ENCODE data around the gene NBAS.

- TF ChIP-seq CTCF (IDR thresholded peaks at IDR 0.05) (no peak), POLR2AphosphoS5 (IDR thresholded peaks at IDR 0.05; ENCODE audit: low read depth, low read length) (no peak), YY1 (IDR thresholded peaks at IDR 0.05; ENCODE audit: low read depth) (no peak), EP300 (IDR thresholded peaks at IDR 0.05; ENCODE audit: borderline replicate concordance in 1 of 2, low read depth in 1 of 2, low read length in 1 of 2) (no peak), TEAD4 (IDR thresholded peaks at IDR 0.05; ENCODE audit: borderline replicate concordance, insufficient read depth) (no peak), JUND (IDR thresholded peaks at IDR 0.05) (no peak), TAF1 (IDR thresholded peaks at IDR 0.05; ENCODE audit: borderline replicate concordance, low read depth, low read length) (no peak), GATA2 (CRISPR knock-in tag; IDR thresholded peaks at IDR 0.05) (no peak), EZH2phosphoT487 (IDR thresholded peaks at IDR 0.05; ENCODE audit: borderline replicate concordance, low read depth) (no peak)
- TF ChIP-seq, protein P1, sequence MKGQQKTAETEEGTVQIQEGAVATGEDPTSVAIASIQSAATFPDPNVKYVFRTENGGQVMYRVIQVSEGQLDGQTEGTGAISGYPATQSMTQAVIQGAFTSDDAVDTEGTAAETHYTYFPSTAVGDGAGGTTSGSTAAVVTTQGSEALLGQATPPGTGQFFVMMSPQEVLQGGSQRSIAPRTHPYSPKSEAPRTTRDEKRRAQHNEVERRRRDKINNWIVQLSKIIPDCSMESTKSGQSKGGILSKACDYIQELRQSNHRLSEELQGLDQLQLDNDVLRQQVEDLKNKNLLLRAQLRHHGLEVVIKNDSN (IDR thresholded peaks at IDR 0.05; ENCODE audit: borderline replicate concordance, low read depth): no peak
- TF ChIP-seq, protein P2, sequence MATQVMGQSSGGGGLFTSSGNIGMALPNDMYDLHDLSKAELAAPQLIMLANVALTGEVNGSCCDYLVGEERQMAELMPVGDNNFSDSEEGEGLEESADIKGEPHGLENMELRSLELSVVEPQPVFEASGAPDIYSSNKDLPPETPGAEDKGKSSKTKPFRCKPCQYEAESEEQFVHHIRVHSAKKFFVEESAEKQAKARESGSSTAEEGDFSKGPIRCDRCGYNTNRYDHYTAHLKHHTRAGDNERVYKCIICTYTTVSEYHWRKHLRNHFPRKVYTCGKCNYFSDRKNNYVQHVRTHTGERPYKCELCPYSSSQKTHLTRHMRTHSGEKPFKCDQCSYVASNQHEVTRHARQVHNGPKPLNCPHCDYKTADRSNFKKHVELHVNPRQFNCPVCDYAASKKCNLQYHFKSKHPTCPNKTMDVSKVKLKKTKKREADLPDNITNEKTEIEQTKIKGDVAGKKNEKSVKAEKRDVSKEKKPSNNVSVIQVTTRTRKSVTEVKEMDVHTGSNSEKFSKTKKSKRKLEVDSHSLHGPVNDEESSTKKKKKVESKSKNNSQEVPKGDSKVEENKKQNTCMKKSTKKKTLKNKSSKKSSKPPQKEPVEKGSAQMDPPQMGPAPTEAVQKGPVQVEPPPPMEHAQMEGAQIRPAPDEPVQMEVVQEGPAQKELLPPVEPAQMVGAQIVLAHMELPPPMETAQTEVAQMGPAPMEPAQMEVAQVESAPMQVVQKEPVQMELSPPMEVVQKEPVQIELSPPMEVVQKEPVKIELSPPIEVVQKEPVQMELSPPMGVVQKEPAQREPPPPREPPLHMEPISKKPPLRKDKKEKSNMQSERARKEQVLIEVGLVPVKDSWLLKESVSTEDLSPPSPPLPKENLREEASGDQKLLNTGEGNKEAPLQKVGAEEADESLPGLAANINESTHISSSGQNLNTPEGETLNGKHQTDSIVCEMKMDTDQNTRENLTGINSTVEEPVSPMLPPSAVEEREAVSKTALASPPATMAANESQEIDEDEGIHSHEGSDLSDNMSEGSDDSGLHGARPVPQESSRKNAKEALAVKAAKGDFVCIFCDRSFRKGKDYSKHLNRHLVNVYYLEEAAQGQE (IDR thresholded peaks at IDR 0.05; ENCODE audit: low read depth, low read length): no peak
These were observed 297.0 kb downstream of the NBAS start for GRCh38 chr2:15263976-15264685.

All from SK-N-SH (cell line).